H1 (cell line): ENCODE data around the gene ANKRD62. TPM values are rescaled to one million over a fixed set of nuclear protein-coding genes. Genes with fewer than 3 reads are reported as not detected.

Experiments used
- CTCF ChIA-PET: fragments of 300-600 bp; sonication (Branson Sonifier 250); formaldehyde crosslinking; loops from one replicate; lab custom pipeline; 2021; ENCODE audit not compliant: partially characterized antibody; lab: Charles Lee
- POLR2A ChIA-PET: fragments of 300-600 bp; sonication (Branson Sonifier 250); formaldehyde crosslinking; loops from one replicate; lab custom pipeline; 2021; ENCODE audit warnings: inconsistent platforms; ENCODE audit not compliant: partially characterized antibody; lab: Charles Lee
- DNase-seq, 2 experiments: peaks; one replicate each; pipeline versions ENCODE4 v3.0.0 to v3.0.0-alpha.2; 2010 to 2022; ENCODE audit warnings: low spot score in 2 of 2, low read depth in 1 of 2, mixed read lengths in 1 of 2
- FAIRE-seq: peaks from 2 replicates; lab custom pipeline; 2011; peaks lifted over from hg19 to GRCh38; lab: Jason Lieb, UNC
- H2AFZ ChIP-seq: 2 replicates; pipeline ENCODE4 v1.8.1; 2012; ENCODE audit warnings: low read length, inconsistent platforms
- H2AK5ac ChIP-seq: 2 replicates; pipeline ENCODE4 v1.6.1; 2013; ENCODE audit warnings: low read depth, low read length
- H2BK120ac ChIP-seq: replicated peaks from 2 replicates; pipeline ENCODE3; 2013; ENCODE audit warnings: low read depth, low read length, inconsistent platforms
- H2BK12ac ChIP-seq: 2 replicates; pipeline ENCODE4 v1.6.1; 2013; ENCODE audit warnings: low read depth, low read length
- H2BK15ac ChIP-seq: 2 replicates; pipeline ENCODE4 v1.6.1; 2013; ENCODE audit warnings: low read length
- H2BK20ac ChIP-seq: 2 replicates; pipeline ENCODE4 v1.6.1; 2013; ENCODE audit warnings: low read length
- H2BK5ac ChIP-seq: 2 replicates; pipeline ENCODE4 v1.6.1; 2013; ENCODE audit warnings: low read depth, low read length
- H3K14ac ChIP-seq: 2 replicates; pipeline ENCODE4 v1.6.1; 2013; ENCODE audit warnings: inconsistent platforms; ENCODE audit not compliant: insufficient read length
- H3K18ac ChIP-seq: 2 replicates; pipeline ENCODE4 v1.6.1; 2013; ENCODE audit warnings: low read length; ENCODE audit errors: extremely low read depth
- H3K23ac ChIP-seq: 2 replicates; pipeline ENCODE4 v1.6.1; 2013; ENCODE audit warnings: inconsistent platforms; ENCODE audit not compliant: insufficient read length
- H3K23me2 ChIP-seq: 2 replicates; pipeline ENCODE4 v1.6.1; 2013; ENCODE audit warnings: low read depth, low read length
- H3K27ac ChIP-seq: 2 replicates; pipeline ENCODE4 v1.6.1; 2011; ENCODE audit warnings: low read depth, low read length, inconsistent platforms
- H3K27me3 ChIP-seq, 4 experiments: replicated peaks in 1 of 4; 1 replicate in 1 of 4; 2 replicates in 3 of 4; pipeline versions ENCODE4 v1.6.1 to v1.8.1; 2011 to 2013; ENCODE audit warnings: low read length in 3 of 4, mild to moderate bottlenecking in 3 of 4, inconsistent platforms in 2 of 4, mixed read lengths in 2 of 4, moderate library complexity in 1 of 4; ENCODE audit not compliant: control insufficient read depth in 3 of 4, insufficient read depth in 3 of 4; ENCODE audit errors: extremely low read depth in 1 of 4
- H3K36me3 ChIP-seq, 4 experiments: 2 replicates each; pipeline versions ENCODE4 v1.6.1 to v1.8.1; 2011 to 2013; ENCODE audit warnings: mild to moderate bottlenecking in 4 of 4, low read length in 3 of 4, moderate library complexity in 2 of 4, control low read depth in 1 of 4, inconsistent platforms in 1 of 4; ENCODE audit not compliant: insufficient read depth in 4 of 4, control insufficient read depth in 2 of 4
- H3K4ac ChIP-seq: replicated peaks from 2 replicates; pipeline ENCODE3; 2013; ENCODE audit warnings: low read length, low read depth, mixed read lengths, inconsistent platforms; ENCODE audit not compliant: insufficient read length
- H3K4me1 ChIP-seq, 4 experiments: replicated peaks in 1 of 4; 1 replicate in 1 of 4; 2 replicates in 3 of 4; pipeline versions ENCODE4 v1.6.1 to v1.8.1; 2011 to 2013; ENCODE audit warnings: low read length in 3 of 4, inconsistent platforms in 2 of 4, mixed read lengths in 1 of 4; ENCODE audit not compliant: insufficient read depth in 4 of 4, control insufficient read depth in 3 of 4
- H3K4me2 ChIP-seq, 2 experiments: 2 replicates each; pipeline versions ENCODE4 v1.6.1 to v1.8.1; 2011 to 2013; ENCODE audit warnings: low read depth in 2 of 2, low read length in 2 of 2, control low read depth in 1 of 2, inconsistent platforms in 1 of 2, mild to moderate bottlenecking in 1 of 2; ENCODE audit not compliant: insufficient read depth in 1 of 2
- H3K4me3 ChIP-seq, 4 experiments: fragments of 200-600, 300-600 bp in 1 of 4; sonication (generic), shearing (Covaris generic), sonication (Bioruptor Twin) in 1 of 4; 2 replicates each; pipeline versions ENCODE4 v1.5.1 to v1.8.1; 2011 to 2016; ENCODE audit warnings: low read length in 4 of 4, low read depth in 3 of 4, control low read depth in 2 of 4, inconsistent platforms in 2 of 4, mild to moderate bottlenecking in 2 of 4, mixed read lengths in 1 of 4, moderate library complexity in 1 of 4; ENCODE audit not compliant: insufficient read depth in 2 of 4; ENCODE audit errors: extremely low read depth in 1 of 4
- H3K56ac ChIP-seq: replicated peaks from 2 replicates; pipeline ENCODE3; 2013; ENCODE audit warnings: low read depth, mild to moderate bottlenecking, mixed read lengths, low read length, inconsistent platforms; ENCODE audit not compliant: insufficient read length
- H3K79me1 ChIP-seq: 2 replicates; pipeline ENCODE4 v1.6.1; 2013; ENCODE audit warnings: low read depth, low read length, control low read depth
- H3K79me2 ChIP-seq, 2 experiments: 2 replicates each; pipeline versions ENCODE4 v1.6.1 to v1.8.1; 2012 to 2013; ENCODE audit warnings: low read length in 2 of 2, mild to moderate bottlenecking in 2 of 2, inconsistent platforms in 1 of 2; ENCODE audit not compliant: insufficient read depth in 2 of 2, control insufficient read depth in 1 of 2
- H3K9ac ChIP-seq, 4 experiments: replicated peaks in 1 of 4; 1 replicate in 1 of 4; 2 replicates in 3 of 4; pipeline versions ENCODE4 v1.6.1 to v1.8.1; 2011 to 2013; ENCODE audit warnings: low read depth in 3 of 4, low read length in 3 of 4, control low read depth in 2 of 4, mild to moderate bottlenecking in 2 of 4, moderate library complexity in 2 of 4, inconsistent platforms in 1 of 4; ENCODE audit errors: extremely low read depth in 1 of 4
- H3K9me3 ChIP-seq, 2 experiments: 2 replicates each; pipeline versions ENCODE4 v1.6.1 to v1.8.1; 2012 to 2013; ENCODE audit warnings: mild to moderate bottlenecking in 2 of 2, moderate library complexity in 2 of 2, control low read depth in 1 of 2, inconsistent platforms in 1 of 2, low read depth in 1 of 2, low read length in 1 of 2, mixed read lengths in 1 of 2; ENCODE audit not compliant: insufficient read depth in 2 of 2
- H4K20me1 ChIP-seq, 2 experiments: replicated peaks in 1 of 2; 2 replicates each; pipeline versions ENCODE3 to v1.8.1; 2011 to 2013; ENCODE audit warnings: inconsistent platforms in 2 of 2, low read length in 2 of 2, mild to moderate bottlenecking in 1 of 2; ENCODE audit not compliant: insufficient read depth in 2 of 2, control insufficient read depth in 1 of 2
- H4K5ac ChIP-seq: 2 replicates; pipeline ENCODE4 v1.6.1; 2013; ENCODE audit warnings: low read length, low read depth, mixed read lengths, inconsistent platforms; ENCODE audit not compliant: insufficient read length
- H4K8ac ChIP-seq: 2 replicates; pipeline ENCODE4 v1.8.0; 2013; ENCODE audit warnings: mild to moderate bottlenecking, moderate library complexity, low read length, inconsistent platforms; ENCODE audit not compliant: insufficient read depth; ENCODE audit errors: extremely low read depth
- H4K91ac ChIP-seq: replicated peaks from 2 replicates; pipeline ENCODE3; 2013; ENCODE audit warnings: low read length, mixed read lengths, inconsistent platforms; ENCODE audit not compliant: insufficient read length
- CTBP2 ChIP-seq: IDR thresholded peaks from 2 replicates; pipeline ENCODE4 v1.7.0; 2011; ENCODE audit warnings: borderline replicate concordance, mild to moderate bottlenecking, moderate library complexity, mixed read lengths, low read length; ENCODE audit not compliant: insufficient read depth, insufficient read length
- HDAC2 ChIP-seq, 2 experiments: fragments of 300-600 bp in 1 of 2; sonication (generic) in 1 of 2; IDR thresholded peaks; 2 replicates each; pipeline ENCODE4 v1.6.1; 2011 to 2012; ENCODE audit warnings: low read depth in 2 of 2, low read length in 2 of 2, mild to moderate bottlenecking in 2 of 2, moderate library complexity in 2 of 2, borderline replicate concordance in 1 of 2, inconsistent platforms in 1 of 2
- MAFK ChIP-seq: IDR thresholded peaks from 2 replicates; pipeline ENCODE4 v1.6.1; 2012; ENCODE audit warnings: low read depth, mild to moderate bottlenecking, improper control_type of control experiment, low read length
- SRF ChIP-seq: IDR thresholded peaks from 2 replicates; pipeline ENCODE4 v1.6.1; 2011; ENCODE audit warnings: mild to moderate bottlenecking, low read depth, low read length, moderate library complexity
- WGBS, 2 experiments: shearing (Covaris generic) in 1 of 2; methylation state at CpG; one replicate each; pipeline versions ENCODE4 v1.1.6 to v1.1.7; 2013 to 2015; ENCODE audit warnings: low lambda C conversion rate in 2 of 2, mixed read lengths in 2 of 2, inconsistent platforms in 1 of 2, low coverage in 1 of 2, missing lambda C conversion rate in 1 of 2; ENCODE audit not compliant: insufficient replicate concordance in 2 of 2, insufficient coverage in 1 of 2, insufficient read length in 1 of 2; ENCODE audit errors: extremely low coverage in 1 of 2, missing lambda C conversion rate in 1 of 2; 5-methylcytosine and 5-hydroxymethylcytosine counted together
- polyA plus RNA-seq, 7 experiments: library from polyadenylated mRNA; depleted of rRNA in 3 of 7; stranded (reverse) in 5 of 7; unstranded in 2 of 7; fragments of >200 nt in 5 of 7; fragments of 200-250 nt in 2 of 7; gene quantifications; 1 replicate in 5 of 7; 2 replicates in 1 of 7; 4 replicates in 1 of 7; pipeline versions ENCODE4 v1.2.1 to v1.2.3, GENCODE V29; 2011 to 2013; ENCODE audit warnings: missing spikeins in 2 of 7, mixed read lengths in 2 of 7
- total RNA-seq: library from RNA; stranded (reverse); fragmentation: NEBNext Ultra II Directional; extraction: Animal tissue kit (Norgen Biotek cat#: 25700); gene quantifications from 2 replicates; pipeline ENCODE4 v1.2.1, GENCODE V29; 2021

Gene ANKRD62
- total and polyA plus RNA-seq, 2 of the 8 experiments (the other 6 are each of a cell fraction or from before 2014, with no cell fraction given): not detected

DNA sequence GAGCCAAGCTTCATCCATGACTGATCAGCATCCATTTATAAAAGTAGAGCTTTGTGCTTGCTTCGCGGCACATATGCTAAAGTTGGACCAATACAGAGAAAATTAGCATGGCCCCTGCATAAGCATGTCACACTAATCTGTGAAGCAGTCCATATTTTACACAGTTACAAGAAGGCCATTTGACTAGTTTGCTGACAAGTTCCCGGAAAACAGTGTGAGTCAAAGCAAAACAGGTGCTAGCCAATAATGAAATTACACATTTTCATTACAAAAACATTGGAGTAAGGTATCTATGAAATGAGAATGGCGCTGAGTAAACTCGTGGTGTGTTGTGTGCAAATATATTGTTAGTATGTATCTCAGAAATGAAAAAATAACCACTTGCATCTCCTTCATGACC is 4.7 kb downstream of the ANKRD62 start:
- no peak overlapping the region for H4K5ac ChIP-seq
- no peak overlapping the region for H4K91ac ChIP-seq
- no peaks in the 10 kb centered on the region for H3K4me1 ChIP-seq
- no peak overlapping the region for H3K9ac ChIP-seq
- no peak overlapping the region for H2AFZ ChIP-seq
- DNase-seq: no peak
- no peak overlapping the region for H3K4me3 ChIP-seq
- H2BK20ac ChIP-seq: no peak overlapping the region
- no peak overlapping the region for H2BK5ac ChIP-seq
- H3K36me3 ChIP-seq: no peaks in the 10 kb centered on the region
- no peaks in the 10 kb centered on the region for H4K20me1 ChIP-seq
- no peak overlapping the region for H3K27ac ChIP-seq
- H4K8ac ChIP-seq: no peak overlapping the region
- WGBS, 2 experiments: 87% methylated on average over 5 of the region's 5 CpGs; no CpG with 5 or more reads in 1 of the 2 experiments
- H2BK15ac ChIP-seq: no peak overlapping the region
- no peaks in the 10 kb centered on the region; the same call in 1 of the 2 replicates for H3K23me2 ChIP-seq
- H3K4me2 ChIP-seq: no peak overlapping the region
- no peak overlapping the region for H2AK5ac ChIP-seq
- ChIA-PET CTCF (interaction anchor here (0.8 to 1.6 kb wide), 2 partner anchors 41 to 138 kb away, joined by 3 to 5 read pairs; no protein-coding TSS in a partner anchor), POLR2A (no interaction called here)
- no peak overlapping the region for H3K4ac ChIP-seq
- H2BK120ac ChIP-seq: no peak overlapping the region
- H3K27me3 ChIP-seq: no peaks in the 10 kb centered on the region; a peak in 1 of 7 replicates
- no peak overlapping the region for H3K56ac ChIP-seq
- no peak overlapping the region for H3K23ac ChIP-seq
- no peak overlapping the region for H2BK12ac ChIP-seq
- no peak overlapping the region for H3K18ac ChIP-seq
- no peaks in the 10 kb centered on the region for H3K79me2 ChIP-seq
- H3K14ac ChIP-seq: no peak overlapping the region
- H3K9me3 ChIP-seq: peaks cover 0 to 5% of the 10 kb centered on the region in 2 experiments; a peak in 1 of 4 replicates
- H3K79me1 ChIP-seq: no peaks in the 10 kb centered on the region
- no peak for FAIRE-seq
- TF ChIP-seq SRF (no peak), HDAC2 (IDR thresholded peaks at IDR 0.05; ENCODE audit: borderline replicate concordance in 1 of 2, low read depth in 2 of 2, low read length in 2 of 2) (no peak), MAFK (no peak), CTBP2 (no peak)
